GM23248 (cell line): ENCODE data around the gene ADAM12. TPM values are rescaled to one million over a fixed set of nuclear protein-coding genes. Genes with fewer than 3 reads are reported as not detected.

ENCODE experiments used
- DNase-seq: peaks from one replicate; pipeline ENCODE4 v3.0.0-alpha.2; 2015
- H2AFZ ChIP-seq: fragments of 200-600 bp; sonication (generic); 2 replicates; pipeline ENCODE4 v1.6.1; 2016; ENCODE audit warnings: antibody characterized with exemption
- H3F3A ChIP-seq: fragments of 200-600 bp; sonication (generic); 2 replicates; pipeline ENCODE4 v1.6.1; 2016; ENCODE audit warnings: mild to moderate bottlenecking, antibody characterized with exemption, mixed run types; ENCODE audit not compliant: insufficient read depth
- H3K27ac ChIP-seq: fragments of 200-600 bp; sonication (generic); 2 replicates; pipeline ENCODE4 v1.5.1; 2016; ENCODE audit warnings: mild to moderate bottlenecking
- H3K27me3 ChIP-seq: fragments of 200-600 bp; sonication (generic); replicated peaks from 2 replicates; pipeline ENCODE4 v1.6.1; 2016; ENCODE audit warnings: mild to moderate bottlenecking; ENCODE audit not compliant: insufficient read depth
- H3K36me3 ChIP-seq: fragments of 200-600 bp; sonication (generic); 2 replicates; pipeline ENCODE4 v1.6.1; 2016; ENCODE audit warnings: low read depth, mild to moderate bottlenecking
- H3K4me1 ChIP-seq: fragments of 200-600 bp; sonication (generic); 2 replicates; pipeline ENCODE4 v1.6.1; 2016; ENCODE audit warnings: mild to moderate bottlenecking; ENCODE audit not compliant: insufficient read depth
- H3K4me2 ChIP-seq: fragments of 200-600 bp; sonication (generic); one replicate; pipeline ENCODE4 v1.6.1; 2016; ENCODE audit warnings: mild to moderate bottlenecking; ENCODE audit not compliant: unreplicated experiment
- H3K4me3 ChIP-seq: fragments of 200-600 bp; sonication (generic); 2 replicates; pipeline ENCODE4 v1.5.1; 2016; ENCODE audit warnings: mild to moderate bottlenecking
- H3K79me2 ChIP-seq: fragments of 200-600 bp; sonication (generic); 2 replicates; pipeline ENCODE4 v1.6.1; 2016; ENCODE audit warnings: mild to moderate bottlenecking; ENCODE audit not compliant: insufficient read depth
- H3K9ac ChIP-seq: fragments of 200-600 bp; sonication (generic); 2 replicates; pipeline ENCODE4 v1.6.1; 2016; ENCODE audit warnings: mild to moderate bottlenecking
- H3K9me2 ChIP-seq: fragments of 200-600 bp; sonication (generic); 2 replicates; pipeline ENCODE4 v1.6.1; 2016; ENCODE audit warnings: mixed run types, mild to moderate bottlenecking, moderate library complexity; ENCODE audit not compliant: insufficient read depth
- H3K9me3 ChIP-seq: fragments of 200-600 bp; sonication (generic); one replicate; pipeline ENCODE4 v1.6.1; 2017; ENCODE audit warnings: low read depth
- H4K20me1 ChIP-seq: fragments of 200-600 bp; sonication (generic); 2 replicates; pipeline ENCODE4 v1.6.0; 2016; ENCODE audit not compliant: insufficient read depth
- EZH2 ChIP-seq: fragments of 200-600 bp; sonication (generic); IDR thresholded peaks from 2 replicates; pipeline ENCODE4 v1.6.1; 2018; ENCODE audit warnings: antibody characterized with exemption, mild to moderate bottlenecking; ENCODE audit not compliant: insufficient read depth, poor library complexity, severe bottlenecking
- EZH2phosphoT487 ChIP-seq: fragments of 200-600 bp; sonication (generic); IDR thresholded peaks from 2 replicates; pipeline ENCODE4 v1.6.1; 2018; ENCODE audit warnings: antibody characterized with exemption, moderate library complexity, mild to moderate bottlenecking, low read depth; ENCODE audit not compliant: insufficient read depth
- WGBS, 2 experiments: methylation state at CpG; one replicate each; pipeline ENCODE4 v1.1.6; 2015 to 2017; ENCODE audit warnings: low lambda C conversion rate in 2 of 2, low coverage in 1 of 2; ENCODE audit errors: missing lambda C conversion rate in 2 of 2; 5-methylcytosine and 5-hydroxymethylcytosine counted together
- in situ Hi-C: fragments of 300-500 bp; cut with MboI; formaldehyde crosslinking; loops from 2 replicates; pipeline ENCODE4 v1.15.0; 2020
- polyA plus RNA-seq: library from polyadenylated mRNA; unstranded; fragments of >200 nt; fragmentation: Nextera tagmentation; extraction: Ambion mirVana; gene quantifications from 2 replicates; pipeline ENCODE4 v1.2.1, GENCODE V29; 2016
- total RNA-seq: library from RNA; depleted of rRNA; stranded (reverse); fragments of >200 nt; shearing (Covaris generic); gene quantifications from 2 replicates; pipeline ENCODE4 v1.2.3, GENCODE V29; 2014

The ADAM12 gene
- total and polyA plus RNA-seq, 2 experiments from 2014 or later, result 58.4 to 127 TPM

DNA sequence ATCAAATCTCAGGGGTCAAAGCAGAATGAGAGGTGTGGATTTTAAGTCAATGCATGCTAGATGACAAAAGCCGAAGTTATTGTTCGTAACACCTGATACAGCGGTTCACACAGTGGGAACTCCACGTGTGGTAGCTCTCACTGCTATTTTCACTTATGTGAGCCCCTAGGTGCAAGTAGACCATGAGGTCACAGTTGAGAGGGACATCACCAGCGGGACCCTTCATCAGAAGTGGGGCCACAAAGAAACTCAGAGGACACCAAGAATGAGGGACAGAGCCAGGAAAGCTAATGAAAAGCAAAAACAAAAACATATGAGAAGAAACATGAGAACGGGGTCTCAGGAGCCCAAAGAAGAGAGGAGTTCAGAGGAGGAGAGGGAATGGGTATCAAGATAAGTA is 63.5 kb downstream of the ADAM12 start:
- no peak for TF ChIP-seq EZH2phosphoT487
- no peak for TF ChIP-seq EZH2
- Histone ChIP-seq H3K9me3 (no peaks in the 10 kb centered on the region), H2AFZ (no peak overlapping the region), H3K36me3 (peaks cover 35% of the 10 kb centered on the region; the same call in 1 of the 2 replicates), H3K79me2 (peaks cover 72% of the 10 kb centered on the region), H4K20me1 (no peaks in the 10 kb centered on the region), H3K4me3 (no peak overlapping the region), H3K4me2 (no peak overlapping the region), H3K4me1 (no peaks in the 10 kb centered on the region), H3K27me3 (no peaks in the 10 kb centered on the region), H3K27ac (no peak overlapping the region), H3K9ac (no peak overlapping the region), H3F3A (no peaks in the 10 kb centered on the region; the same call in none of the 2 replicates), H3K9me2 (no peaks in the 10 kb centered on the region; the same call in 1 of the 2 replicates)
- WGBS, 2 experiments, result 98 to 99% methylated on average over 6 of the region's 6 CpGs
- DNase-seq, result no peak
- in situ Hi-C loops, result no loop called here

DNA sequence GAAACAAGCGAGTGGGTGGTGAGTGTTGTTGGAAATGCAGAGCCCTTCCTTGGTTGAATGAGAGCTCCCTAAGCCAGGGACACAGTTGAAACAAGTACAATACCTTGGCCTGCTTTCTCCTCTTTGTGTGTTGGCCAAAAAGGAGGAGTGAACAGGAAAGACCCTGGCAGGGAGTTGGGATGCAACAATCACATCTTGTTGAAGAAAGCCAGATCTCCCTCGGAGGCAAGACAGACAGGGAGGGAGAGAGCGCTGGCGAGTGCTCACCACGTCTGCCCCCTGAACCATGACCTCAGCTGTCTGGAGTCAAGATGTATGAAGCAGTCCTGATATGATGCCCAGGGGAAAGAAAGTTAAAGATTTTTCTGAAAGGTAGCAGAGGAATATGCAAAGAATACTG is 66.8 kb downstream of the ADAM12 start:
- H3K9me3 ChIP-seq, result no peaks in the 10 kb centered on the region
- H3K79me2 ChIP-seq, result peaks cover 76% of the 10 kb centered on the region
- H3K27me3 ChIP-seq, result no peaks in the 10 kb centered on the region
- no peak overlapping the region for H3K9ac ChIP-seq
- peaks cover 23% of the 10 kb centered on the region; the same call in 1 of the 2 replicates for H3K36me3 ChIP-seq
- peaks cover 2% of the 10 kb centered on the region; the same call in 1 of the 2 replicates for H3K4me1 ChIP-seq
- no peaks in the 10 kb centered on the region for H4K20me1 ChIP-seq
- 90 to 95% methylated on average over 5 of the region's 5 CpGs for whole genome bisulfite sequencing, 2 experiments
- in situ Hi-C loops, result no loop called here
- H3K9me2 ChIP-seq, result no peaks in the 10 kb centered on the region
- TF ChIP-seq EZH2phosphoT487, result no peak
- no peak for TF ChIP-seq EZH2
- H3F3A ChIP-seq, result peaks cover 3% of the 10 kb centered on the region
- DNase-seq, result no peak
- no peak overlapping the region for H2AFZ ChIP-seq
- H3K27ac ChIP-seq, result no peak overlapping the region
- H3K4me2 ChIP-seq, result no peak overlapping the region
- H3K4me3 ChIP-seq, result no peak overlapping the region

DNA sequence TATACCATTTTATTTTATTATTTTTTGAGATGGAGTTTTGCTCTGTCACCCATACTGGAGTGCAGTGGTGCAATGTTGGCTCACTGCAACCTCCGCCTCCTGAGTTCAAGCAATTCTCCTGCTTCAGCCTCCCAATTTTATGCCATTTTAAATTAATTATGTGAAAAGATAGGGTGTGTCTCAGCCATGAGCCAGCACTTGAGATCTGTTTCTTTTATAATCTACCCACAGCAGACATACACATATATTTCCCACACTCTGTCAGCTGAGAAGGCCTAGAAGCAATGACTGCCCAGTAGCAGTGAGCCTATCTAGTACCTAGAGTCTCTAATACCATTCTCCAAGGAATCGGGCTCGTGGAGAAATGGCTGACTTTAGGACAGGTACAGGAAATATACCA is 70.5 kb downstream of the ADAM12 start:
- H3F3A ChIP-seq, result peaks cover 18% of the 10 kb centered on the region
- in situ Hi-C loops, result no loop called here
- peaks cover 5% of the 10 kb centered on the region; the same call in 1 of the 2 replicates for H3K36me3 ChIP-seq
- no peak overlapping the region for H3K27ac ChIP-seq
- no peaks in the 10 kb centered on the region for H3K9me2 ChIP-seq
- H3K79me2 ChIP-seq, result peaks cover 74% of the 10 kb centered on the region
- no peak for DNase-seq
- no peak overlapping the region for H2AFZ ChIP-seq
- TF ChIP-seq EZH2phosphoT487 (no peak), EZH2 (no peak)
- no peaks in the 10 kb centered on the region for H4K20me1 ChIP-seq
- 84 to 98% methylated on average over 3 of the region's 3 CpGs for WGBS, 2 experiments
- no peak overlapping the region for H3K9ac ChIP-seq
- no peak overlapping the region for H3K4me3 ChIP-seq
- no peaks in the 10 kb centered on the region for H3K9me3 ChIP-seq
- peaks cover 15% of the 10 kb centered on the region for H3K4me1 ChIP-seq
- no peak overlapping the region for H3K4me2 ChIP-seq
- no peaks in the 10 kb centered on the region for H3K27me3 ChIP-seq

DNA sequence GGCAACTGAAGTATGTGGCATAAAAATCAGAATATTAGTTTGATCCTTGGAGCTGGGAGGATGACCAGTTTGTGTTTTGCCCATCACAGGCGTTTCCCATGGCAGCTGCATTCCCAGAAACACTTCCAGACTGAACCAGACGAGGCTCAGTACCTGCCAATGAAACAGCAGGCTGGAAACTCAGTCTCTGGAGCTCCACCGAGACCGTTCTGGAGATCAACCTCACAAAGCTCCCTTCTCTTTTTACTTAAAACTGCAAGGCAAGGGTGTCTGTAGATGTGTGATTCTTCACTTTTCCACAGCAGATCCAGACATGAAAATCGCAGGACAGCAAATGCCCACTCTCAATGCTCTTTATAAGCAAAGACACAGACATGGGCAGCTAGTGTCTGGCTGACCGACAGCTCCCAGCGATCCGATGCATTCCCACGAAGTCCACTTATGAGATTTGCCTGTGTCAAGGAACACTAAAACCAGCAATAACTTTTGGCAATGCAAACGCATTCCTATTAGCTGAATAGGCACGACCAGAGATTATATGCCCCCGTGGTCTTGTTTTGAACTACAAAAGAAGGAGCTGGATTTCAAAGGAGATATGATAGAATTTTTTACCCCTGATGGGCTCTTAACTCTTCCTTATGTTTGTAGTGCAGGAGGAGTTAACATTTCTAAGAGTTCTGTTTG is 72.6 kb downstream of the ADAM12 start:
- Histone ChIP-seq H3K79me2 (peaks cover 70% of the 10 kb centered on the region), H3K9ac (peak overlapping the region; percentile 62), H3K4me2 (peak overlapping the region; percentile 45), H3F3A (peaks cover 18% of the 10 kb centered on the region), H3K27me3 (no peaks in the 10 kb centered on the region), H4K20me1 (no peaks in the 10 kb centered on the region), H3K4me3 (peak overlapping the region; percentile 33), H3K9me3 (no peaks in the 10 kb centered on the region), H2AFZ (peak overlapping the region; percentile 48), H3K9me2 (no peaks in the 10 kb centered on the region), H3K36me3 (peaks cover 14% of the 10 kb centered on the region; the same call in 1 of the 2 replicates), H3K27ac (peak overlapping the region; percentile 69), H3K4me1 (peaks cover 25% of the 10 kb centered on the region)
- WGBS, 2 experiments, result 16 to 22% methylated on average over 12 of the region's 12 CpGs
- TF ChIP-seq EZH2phosphoT487 (no peak), EZH2 (no peak)
- DNase-seq, result peak; percentile 80
- in situ Hi-C loops, result no loop called here
